ENCODE results near the gene CLCNKA.

GRCh38 chr1:16009678-16010077 lies 12.2 kb upstream of the CLCNKA start:
- no peak for TF ChIP-seq CTCF (conservative IDR thresholded peaks at IDR 0.05; ENCODE audit: low read length)
- TF ChIP-seq EZH2phosphoT487 (IDR thresholded peaks at IDR 0.05; ENCODE audit: borderline replicate concordance, low read depth, low read length): no peak
